GM21717 (cell line): Measurements from ENCODE around the gene HDAC7.

ENCODE experiments used
- ATAC-seq: cut with Tn5 transposase; IDR thresholded peaks from one replicate; pipeline ENCODE4 v1.9.1; 2021; ENCODE audit warnings: mild to moderate bottlenecking, moderate library complexity; ENCODE audit not compliant: unreplicated experiment

The HDAC7 gene

GRCh38 chr12:47819896-47820630, at the start of gene HDAC7:
TSS of gene HDAC7 (minus strand) at chr12:47819903. CDS start at chr12:47819785, 118 bp downstream.
- peak; percentile 37 for ATAC-seq

GRCh38 chr12:47868552-47869031, 48.9 kb upstream of the HDAC7 start:
- peak; percentile 73 for ATAC-seq

GRCh38 chr12:47868041-47868440, 48.3 kb upstream of the HDAC7 start:
- ATAC-seq: peak; percentile 10

- ATAC-seq: no peak
Measured at GRCh38 chr12:47867495-47867941, 47.8 kb upstream of the HDAC7 start.

- ATAC-seq: no peak
Measured at GRCh38 chr12:47864646-47865235, 45.0 kb upstream of the HDAC7 start.

GRCh38 chr12:47863985-47864384, 44.3 kb upstream of the HDAC7 start:
- no peak for ATAC-seq

GRCh38 chr12:47863467-47863866, 43.8 kb upstream of the HDAC7 start:
- ATAC-seq: no peak

- ATAC-seq: no peak
Measured at GRCh38 chr12:47862881-47863280, 43.2 kb upstream of the HDAC7 start.

GRCh38 chr12:47862167-47862750, 42.6 kb upstream of the HDAC7 start:
- no peak for ATAC-seq

- ATAC-seq: no peak
Measured at GRCh38 chr12:47860873-47861272, 41.2 kb upstream of the HDAC7 start.

- ATAC-seq: no peak
Measured at GRCh38 chr12:47860279-47860841, 40.7 kb upstream of the HDAC7 start.

GRCh38 chr12:47858511-47859266, 39.0 kb upstream of the HDAC7 start:
- ATAC-seq: no peak

GRCh38 chr12:47856721-47857575, 37.2 kb upstream of the HDAC7 start:
- ATAC-seq: no peak

- no peak for ATAC-seq
Measured at GRCh38 chr12:47856094-47856493, 36.4 kb upstream of the HDAC7 start.

GRCh38 chr12:47855502-47855901, 35.8 kb upstream of the HDAC7 start:
- no peak for ATAC-seq

- no peak for ATAC-seq
Measured at GRCh38 chr12:47854531-47854930, 34.8 kb upstream of the HDAC7 start.

GRCh38 chr12:47852096-47852571, 32.4 kb upstream of the HDAC7 start:
- no peak for ATAC-seq

- ATAC-seq: no peak
Measured at GRCh38 chr12:47851303-47851952, 31.7 kb upstream of the HDAC7 start.
